K562 (cell line): ENCODE results near the gene SLK. TPM values are rescaled to one million over a fixed set of nuclear protein-coding genes. Genes with fewer than 3 reads are reported as not detected.

Source experiments
- BACH1 ChIP-seq: fragments of 200-800 bp; sonication (Bioruptor generic); IDR thresholded peaks from 2 replicates; pipeline ENCODE4 v1.6.1; 2016; ENCODE audit warnings: missing genetic modification characterization, missing compliant biosample characterization
- CEBPB ChIP-seq: fragments of 450-650 bp; IDR thresholded peaks from 2 replicates; pipeline ENCODE4 v1.6.1; 2016; ENCODE audit warnings: missing genetic modification characterization, missing compliant biosample characterization
- MGA ChIP-seq: fragments of 450-650 bp; IDR thresholded peaks from 2 replicates; pipeline ENCODE4 v1.6.1; 2016; ENCODE audit warnings: mild to moderate bottlenecking, moderate library complexity
- SAFB ChIP-seq: fragments of 200-400 bp; formaldehyde crosslinking; IDR thresholded peaks from 2 replicates; pipeline ENCODE4 v1.6.1; 2017; ENCODE audit warnings: low read depth, low read length, borderline replicate concordance
- TOE1 ChIP-seq, 2 experiments: fragments of 450-650 bp in 1 of 2; sonication (generic) in 1 of 2; formaldehyde crosslinking in 1 of 2; IDR thresholded peaks; 2 replicates each; pipeline versions ENCODE4 v1.7.1 to v1.8.0; 2016 to 2022; ENCODE audit warnings: borderline replicate concordance in 2 of 2, mild to moderate bottlenecking in 2 of 2, antibody characterized with exemption in 1 of 2, inconsistent platforms in 1 of 2, low read depth in 1 of 2, missing genetic modification reagents in 1 of 2, moderate library complexity in 1 of 2
- USF1 ChIP-seq: sonication (generic); formaldehyde crosslinking; IDR thresholded peaks from 2 replicates; pipeline ENCODE4 v1.9.0; 2022; ENCODE audit warnings: mild to moderate bottlenecking, missing genetic modification reagents
- ZNF282 ChIP-seq: sonication (generic); formaldehyde crosslinking; IDR thresholded peaks from 2 replicates; pipeline ENCODE4 v1.8.1; 2023; ENCODE audit warnings: missing genetic modification reagents
- polyA plus RNA-seq, 8 experiments: library from polyadenylated mRNA; depleted of rRNA in 4 of 8; stranded (reverse) in 5 of 8; unstranded in 3 of 8; fragments of >200 nt; fragmentation: Nextera tagmentation in 2 of 8; fragmentation: Illumina TruSeq in 1 of 8; extraction: Ambion mirVana in 2 of 8; extraction: Trizol in 1 of 8; gene quantifications; 2 replicates each; pipeline versions ENCODE4 v1.2.1 to v1.2.3, GENCODE V29; 2011 to 2014; ENCODE audit warnings: inconsistent platforms in 1 of 8, missing spikeins in 1 of 8
- total RNA-seq, 7 experiments: library from RNA; depleted of rRNA in 6 of 7; stranded (reverse); fragments of >200 nt in 6 of 7; fragmentation: Illumina TruSeq in 2 of 7; extraction: Trizol in 2 of 7; gene quantifications; 2 replicates each; pipeline versions ENCODE4 v1.2.1 to v1.2.3, GENCODE V29; 2011 to 2021; ENCODE audit warnings: low replicate concordance in 1 of 7
- TF ChIP-seq, protein P1 (sequence below): fragments of 250-450 bp; sonication (Bioruptor Pico); IDR thresholded peaks from 2 replicates; pipeline ENCODE4 v1.6.1; 2021; ENCODE audit warnings: mild to moderate bottlenecking
- TF ChIP-seq, protein P2 (sequence below), 2 experiments: IDR thresholded peaks in 1 of 2; conservative IDR thresholded peaks in 1 of 2; 2 replicates each; pipeline ENCODE4 v1.6.1; 2016; ENCODE audit warnings: low read depth in 2 of 2, mild to moderate bottlenecking in 1 of 2, missing compliant biosample characterization in 1 of 2, missing genetic modification characterization in 1 of 2, moderate library complexity in 1 of 2

Gene SLK
- total and polyA plus RNA-seq, 9 of the 15 experiments (the other 6 are each of a cell fraction or from before 2014, with no cell fraction given), result 8.2 to 40.0 (median 23.4) TPM

GRCh38 chr10:103966671-103967447 lies at the start of gene SLK (continued):
- TF ChIP-seq, protein P1, sequence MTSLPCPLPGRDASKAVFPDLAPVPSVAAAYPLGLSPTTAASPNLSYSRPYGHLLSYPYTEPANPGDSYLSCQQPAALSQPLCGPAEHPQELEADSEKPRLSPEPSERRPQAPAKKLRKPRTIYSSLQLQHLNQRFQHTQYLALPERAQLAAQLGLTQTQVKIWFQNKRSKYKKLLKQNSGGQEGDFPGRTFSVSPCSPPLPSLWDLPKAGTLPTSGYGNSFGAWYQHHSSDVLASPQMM, result no peak
- TF ChIP-seq CEBPB (no peak), USF1 (CRISPR knock-in tag) (no peak; the same call in 1 of the 2 replicates), BACH1 (tag) (peak; percentile 74; the same call in 1 of the 2 replicates), MGA (no peak), ZNF282 (CRISPR knock-in tag) (no peak), TOE1 (IDR thresholded peaks at IDR 0.05; ENCODE audit: borderline replicate concordance) (no peak), TOE1 (CRISPR knock-in tag; IDR thresholded peaks at IDR 0.05; ENCODE audit: borderline replicate concordance, low read depth) (no peak), SAFB (peak; percentile 88)
- TF ChIP-seq, protein P2, sequence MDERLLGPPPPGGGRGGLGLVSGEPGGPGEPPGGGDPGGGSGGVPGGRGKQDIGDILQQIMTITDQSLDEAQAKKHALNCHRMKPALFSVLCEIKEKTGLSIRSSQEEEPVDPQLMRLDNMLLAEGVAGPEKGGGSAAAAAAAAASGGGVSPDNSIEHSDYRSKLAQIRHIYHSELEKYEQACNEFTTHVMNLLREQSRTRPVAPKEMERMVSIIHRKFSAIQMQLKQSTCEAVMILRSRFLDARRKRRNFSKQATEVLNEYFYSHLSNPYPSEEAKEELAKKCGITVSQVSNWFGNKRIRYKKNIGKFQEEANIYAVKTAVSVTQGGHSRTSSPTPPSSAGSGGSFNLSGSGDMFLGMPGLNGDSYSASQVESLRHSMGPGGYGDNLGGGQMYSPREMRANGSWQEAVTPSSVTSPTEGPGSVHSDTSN (CRISPR knock-in tag; IDR thresholded peaks at IDR 0.05; ENCODE audit: low read depth), result no peak
- TF ChIP-seq, protein P2 (tag; conservative IDR thresholded peaks at IDR 0.05; ENCODE audit: low read depth), result no peak
